ENCODE measurements around the gene PYROXD2. TPM values are rescaled to one million over a fixed set of nuclear protein-coding genes. Genes with fewer than 3 reads are reported as not detected.

PYROXD2 gene
- total and polyA plus RNA-seq, 2 of the 8 experiments (the other 6 are each of a cell fraction or from before 2014, with no cell fraction given), result 3.2 to 5.4 TPM

GRCh38 chr10:98445200-98445812 is 30.3 kb upstream of the PYROXD2 start (continued):
- TF ChIP-seq ATF3 (IDR thresholded peaks at IDR 0.05; ENCODE audit: insufficient read depth, low read depth, low read length), result no peak
- no peak for TF ChIP-seq TAF1 (IDR thresholded peaks at IDR 0.05; ENCODE audit: low read depth, low read length)
- no peak for TF ChIP-seq CBX8 (IDR thresholded peaks at IDR 0.05; ENCODE audit: borderline replicate concordance, low read depth, low read length)
- no peak for TF ChIP-seq SP1 (IDR thresholded peaks at IDR 0.05; ENCODE audit: low read depth, low read length)
- no peak for TF ChIP-seq SAP30 (IDR thresholded peaks at IDR 0.05; ENCODE audit: insufficient read depth, insufficient replicate concordance, low read length)

Measured in H1 (cell line).